Mesendoderm (in vitro differentiated cells): ENCODE measurements around the gene BGN.

Source experiments
- DNase-seq: peaks from one replicate; pipeline ENCODE4 v3.0.0; 2013
- H2AK5ac ChIP-seq: 2 replicates; pipeline ENCODE4 v1.6.1; 2013; ENCODE audit warnings: low read length, inconsistent platforms
- H2BK120ac ChIP-seq: 2 replicates; pipeline ENCODE4 v1.6.1; 2013; ENCODE audit warnings: low read depth, mild to moderate bottlenecking, low read length, moderate library complexity, mixed read lengths
- H2BK15ac ChIP-seq: replicated peaks from 2 replicates; pipeline ENCODE4 v1.6.1; 2013; ENCODE audit warnings: low read depth, mild to moderate bottlenecking, moderate library complexity
- H2BK5ac ChIP-seq: 2 replicates; pipeline ENCODE4 v1.6.1; 2013; ENCODE audit warnings: low read length, inconsistent platforms
- H3K18ac ChIP-seq: 2 replicates; pipeline ENCODE4 v1.6.1; 2013; ENCODE audit warnings: mild to moderate bottlenecking, low read length, mixed read lengths
- H3K23ac ChIP-seq: one replicate; pipeline ENCODE4 v1.6.1; 2013; ENCODE audit warnings: low read length
- H3K27ac ChIP-seq: 2 replicates; pipeline ENCODE4 v1.5.1; 2013; ENCODE audit warnings: low read depth, mild to moderate bottlenecking, inconsistent platforms, low read length, moderate library complexity
- H3K27me3 ChIP-seq: 2 replicates; pipeline ENCODE4 v1.6.1; 2013; ENCODE audit warnings: low read length, control low read depth, mild to moderate bottlenecking, inconsistent platforms; ENCODE audit not compliant: insufficient read depth, poor library complexity
- H3K36me3 ChIP-seq: 2 replicates; pipeline ENCODE4 v1.6.1; 2013; ENCODE audit warnings: low read length, inconsistent platforms; ENCODE audit not compliant: control insufficient read depth, insufficient read depth
- H3K4ac ChIP-seq: one replicate; pipeline ENCODE4 v1.6.1; 2013; ENCODE audit warnings: low read depth, mild to moderate bottlenecking, low read length, moderate library complexity
- H3K4me1 ChIP-seq: 2 replicates; pipeline ENCODE4 v1.6.1; 2013; ENCODE audit warnings: low read depth, low read length, inconsistent platforms; ENCODE audit not compliant: control insufficient read depth
- H3K4me2 ChIP-seq: 2 replicates; pipeline ENCODE4 v1.6.1; 2013; ENCODE audit warnings: low read length
- H3K4me3 ChIP-seq: 2 replicates; pipeline ENCODE4 v1.5.1; 2013; ENCODE audit warnings: mild to moderate bottlenecking, low read length
- H3K56ac ChIP-seq: one replicate; pipeline ENCODE4 v1.6.1; 2013; ENCODE audit warnings: low read length
- H3K79me1 ChIP-seq: 2 replicates; pipeline ENCODE4 v1.6.1; 2013; ENCODE audit warnings: low read length, inconsistent platforms
- H3K79me2 ChIP-seq: 2 replicates; pipeline ENCODE4 v1.6.1; 2013; ENCODE audit warnings: mild to moderate bottlenecking, low read length; ENCODE audit not compliant: control insufficient read depth, insufficient read depth
- H3K9ac ChIP-seq: 2 replicates; pipeline ENCODE4 v1.6.1; 2013; ENCODE audit warnings: low read length, inconsistent platforms
- H4K5ac ChIP-seq: one replicate; pipeline ENCODE4 v1.6.1; 2013; ENCODE audit warnings: low read length
- H4K8ac ChIP-seq: one replicate; pipeline ENCODE4 v1.6.1; 2013; ENCODE audit warnings: low read depth, mild to moderate bottlenecking, control low read depth, low read length, moderate library complexity
- WGBS: extraction: QIAGEN DNeasy Blood & Tissue Kit; methylation state at CpG from one replicate; pipeline ENCODE4 v1.1.7; 2013; ENCODE audit warnings: low lambda C conversion rate, missing lambda C conversion rate; ENCODE audit not compliant: insufficient coverage; ENCODE audit errors: extremely low coverage; 5-methylcytosine and 5-hydroxymethylcytosine counted together

Gene BGN

DNA sequence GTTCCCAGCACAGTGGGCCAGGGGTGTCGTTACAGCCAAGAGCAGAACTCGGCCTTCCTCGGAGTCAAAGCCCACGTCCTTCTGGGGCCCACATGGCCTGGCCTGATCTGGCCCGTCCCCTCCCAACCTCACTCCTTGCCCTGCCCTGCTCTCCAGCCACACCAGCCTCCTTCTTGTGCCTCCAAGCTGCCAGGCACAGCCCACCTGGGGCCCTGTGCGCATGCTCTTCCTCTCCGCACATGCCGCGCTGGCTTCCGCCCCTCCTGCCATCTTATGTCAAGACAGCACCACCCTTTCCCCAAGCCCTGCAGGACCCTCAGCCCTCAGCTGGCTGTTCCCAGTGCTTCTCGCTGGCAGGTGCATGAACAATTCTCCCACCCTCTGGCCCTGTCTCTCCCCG, 31.2 kb upstream of the BGN start:
- no peak for DNase-seq
- no CpG with 5 or more reads among the region's 12 CpGs for WGBS
- H3K23ac ChIP-seq: no peak overlapping the region
- H4K5ac ChIP-seq: no peak overlapping the region
- no peaks in the 10 kb centered on the region for H3K79me2 ChIP-seq
- H3K56ac ChIP-seq: no peak overlapping the region
- no peak overlapping the region for H3K4me3 ChIP-seq
- no peaks in the 10 kb centered on the region for H3K79me1 ChIP-seq
- H2BK120ac ChIP-seq: no peak overlapping the region
- no peaks in the 10 kb centered on the region for H3K36me3 ChIP-seq
- H3K18ac ChIP-seq: no peak overlapping the region
- no peak overlapping the region for H4K8ac ChIP-seq
- H2BK15ac ChIP-seq: no peak overlapping the region
- H2BK5ac ChIP-seq: no peak overlapping the region
- H3K9ac ChIP-seq: no peak overlapping the region
- no peak overlapping the region for H2AK5ac ChIP-seq
- no peak overlapping the region for H3K4ac ChIP-seq
- H3K27me3 ChIP-seq: no peaks in the 10 kb centered on the region
- H3K27ac ChIP-seq: no peak overlapping the region
- H3K4me1 ChIP-seq: no peaks in the 10 kb centered on the region
- H3K4me2 ChIP-seq: no peak overlapping the region

- H2AK5ac ChIP-seq: no peak overlapping the region
- H2BK120ac ChIP-seq: no peak overlapping the region
- H3K4ac ChIP-seq: no peak overlapping the region
- no peak overlapping the region for H3K4me3 ChIP-seq
- no peak overlapping the region for H3K27ac ChIP-seq
- H3K4me2 ChIP-seq: no peak overlapping the region
- H4K5ac ChIP-seq: no peak overlapping the region
- no peak overlapping the region for H3K56ac ChIP-seq
- WGBS: no CpG with 5 or more reads among the region's 5 CpGs
- H3K23ac ChIP-seq: no peak overlapping the region
- no peaks in the 10 kb centered on the region for H3K27me3 ChIP-seq
- no peaks in the 10 kb centered on the region for H3K4me1 ChIP-seq
- DNase-seq: no peak
- H3K79me2 ChIP-seq: no peaks in the 10 kb centered on the region
- H2BK15ac ChIP-seq: no peak overlapping the region
- no peaks in the 10 kb centered on the region for H3K79me1 ChIP-seq
- no peak overlapping the region for H3K9ac ChIP-seq
- no peak overlapping the region for H4K8ac ChIP-seq
- H2BK5ac ChIP-seq: no peak overlapping the region
- H3K18ac ChIP-seq: no peak overlapping the region
- no peaks in the 10 kb centered on the region for H3K36me3 ChIP-seq
Observed at GRCh38 chrX:153464116-153464515, 30.7 kb upstream of the BGN start.

DNA sequence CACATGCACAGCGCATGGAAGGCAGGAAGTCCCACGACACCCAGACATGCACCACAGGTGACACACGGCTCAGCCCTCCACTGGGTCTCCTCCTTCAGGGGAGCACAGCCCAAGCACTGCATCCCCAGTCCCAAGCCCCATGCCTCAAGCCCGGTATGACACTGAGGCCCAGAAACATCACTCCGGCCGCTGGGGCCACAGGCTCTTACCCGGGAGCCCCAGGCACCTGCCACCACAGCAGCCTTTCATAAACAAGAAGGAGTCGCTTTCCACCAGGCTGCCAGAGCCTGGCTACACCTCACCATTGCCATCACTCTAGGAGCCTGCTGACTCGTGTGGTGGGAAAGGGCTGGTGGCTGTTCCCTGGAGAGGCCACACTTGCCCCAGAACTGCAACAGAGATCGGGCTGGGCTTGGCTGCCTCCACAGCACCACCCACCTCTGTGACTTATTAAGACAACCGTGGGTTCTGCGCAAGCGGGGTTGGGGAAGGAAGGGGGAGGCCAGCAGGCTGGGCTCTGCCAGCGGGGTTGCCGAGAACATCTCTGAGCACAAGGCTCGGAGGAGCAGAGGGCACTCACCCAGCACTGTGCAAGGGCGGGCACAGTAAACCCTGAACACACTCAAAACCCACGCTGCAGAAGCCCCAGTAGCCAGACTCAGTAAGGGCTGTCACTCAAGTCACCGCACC, 28.9 kb upstream of the BGN start:
- Histone ChIP-seq H2AK5ac (no peak overlapping the region), H3K36me3 (no peaks in the 10 kb centered on the region), H3K4me1 (no peaks in the 10 kb centered on the region), H3K9ac (no peak overlapping the region), H2BK120ac (no peak overlapping the region), H3K27me3 (no peaks in the 10 kb centered on the region), H3K4me2 (no peak overlapping the region), H3K4me3 (no peak overlapping the region), H4K8ac (no peak overlapping the region), H3K18ac (no peak overlapping the region), H3K79me2 (no peaks in the 10 kb centered on the region), H3K23ac (no peak overlapping the region), H3K27ac (no peak overlapping the region), H3K4ac (no peak overlapping the region), H2BK15ac (no peak overlapping the region), H3K56ac (no peak overlapping the region), H3K79me1 (no peaks in the 10 kb centered on the region), H2BK5ac (no peak overlapping the region), H4K5ac (no peak overlapping the region)
- DNase-seq: no peak
- WGBS: no CpG with 5 or more reads among the region's 19 CpGs

- no peak overlapping the region for H2BK5ac ChIP-seq
- H2BK15ac ChIP-seq: no peak overlapping the region
- H3K79me1 ChIP-seq: no peaks in the 10 kb centered on the region
- no peak overlapping the region for H3K56ac ChIP-seq
- H3K4me3 ChIP-seq: no peak overlapping the region
- H4K5ac ChIP-seq: no peak overlapping the region
- H3K4me1 ChIP-seq: no peaks in the 10 kb centered on the region
- H3K9ac ChIP-seq: no peak overlapping the region
- H3K36me3 ChIP-seq: no peaks in the 10 kb centered on the region
- WGBS: no CpG with 5 or more reads among the region's 12 CpGs
- H3K27me3 ChIP-seq: no peaks in the 10 kb centered on the region
- no peak overlapping the region for H3K4ac ChIP-seq
- H3K27ac ChIP-seq: no peak overlapping the region
- H3K23ac ChIP-seq: no peak overlapping the region
- no peak overlapping the region for H3K4me2 ChIP-seq
- no peak overlapping the region for H2BK120ac ChIP-seq
- no peak for DNase-seq
- H4K8ac ChIP-seq: no peak overlapping the region
- H2AK5ac ChIP-seq: no peak overlapping the region
- no peak overlapping the region for H3K18ac ChIP-seq
- no peaks in the 10 kb centered on the region for H3K79me2 ChIP-seq
Observed at GRCh38 chrX:153468008-153468580, 26.7 kb upstream of the BGN start.

- H3K27me3 ChIP-seq: no peaks in the 10 kb centered on the region
- no peak overlapping the region for H2BK15ac ChIP-seq
- no peak overlapping the region for H3K27ac ChIP-seq
- peak overlapping the region; percentile 74 for H3K9ac ChIP-seq
- peak; percentile 65 for DNase-seq
- no peak overlapping the region for H2AK5ac ChIP-seq
- no peak overlapping the region for H2BK120ac ChIP-seq
- H3K4me3 ChIP-seq: peak overlapping the region; percentile 67
- H3K56ac ChIP-seq: peak overlapping the region; percentile 76
- WGBS: no CpG with 5 or more reads among the region's 32 CpGs
- no peak overlapping the region for H2BK5ac ChIP-seq
- no peak overlapping the region for H4K5ac ChIP-seq
- H3K18ac ChIP-seq: no peak overlapping the region
- H3K23ac ChIP-seq: no peak overlapping the region
- no peaks in the 10 kb centered on the region for H3K79me1 ChIP-seq
- H3K4ac ChIP-seq: no peak overlapping the region
- H3K79me2 ChIP-seq: no peaks in the 10 kb centered on the region
- H3K36me3 ChIP-seq: no peaks in the 10 kb centered on the region
- H4K8ac ChIP-seq: no peak overlapping the region
- peak overlapping the region; percentile 75 for H3K4me2 ChIP-seq
- no peaks in the 10 kb centered on the region for H3K4me1 ChIP-seq
Observed at GRCh38 chrX:153469811-153470410, 24.9 kb upstream of the BGN start.
